GM21360 (cell line): ENCODE data around the gene CNNM2.

Experiments used
- ATAC-seq: cut with Tn5 transposase; IDR thresholded peaks from one replicate; pipeline ENCODE4 v1.9.1; 2021; ENCODE audit warnings: mild to moderate bottlenecking, moderate library complexity; ENCODE audit not compliant: unreplicated experiment

CNNM2 gene

GRCh38 chr10:103100620-103101019 is 182.5 kb downstream of the CNNM2 start:
- ATAC-seq = no peak

- no peak for ATAC-seq
Measured at GRCh38 chr10:103102195-103102594, 184.1 kb downstream of the CNNM2 start.

- ATAC-seq = no peak
Measured at GRCh38 chr10:103103989-103104388, 185.9 kb downstream of the CNNM2 start.

GRCh38 chr10:103104721-103105120 is 186.6 kb downstream of the CNNM2 start:
- ATAC-seq = no peak

- ATAC-seq = no peak
Measured at GRCh38 chr10:103105462-103105861, 187.4 kb downstream of the CNNM2 start.

- no peak for ATAC-seq
Measured at GRCh38 chr10:103106539-103106938, 188.4 kb downstream of the CNNM2 start.

- ATAC-seq = no peak
Measured at GRCh38 chr10:103109821-103110220, 191.7 kb downstream of the CNNM2 start.

- ATAC-seq = no peak
Measured at GRCh38 chr10:103110407-103110806, 192.3 kb downstream of the CNNM2 start.

- ATAC-seq = peak; percentile 48
Measured at GRCh38 chr10:103111031-103111917, 193.2 kb downstream of the CNNM2 start.

GRCh38 chr10:103111918-103112877 is 194.1 kb downstream of the CNNM2 start:
- peak; percentile 49 for ATAC-seq

- ATAC-seq = no peak
Measured at GRCh38 chr10:103114876-103115275, 196.8 kb downstream of the CNNM2 start.

GRCh38 chr10:103117247-103117646 is 199.2 kb downstream of the CNNM2 start:
- ATAC-seq = no peak

GRCh38 chr10:103120546-103120945 is 202.5 kb downstream of the CNNM2 start:
- no peak for ATAC-seq

- ATAC-seq = no peak
Measured at GRCh38 chr10:103120977-103121735, 203.1 kb downstream of the CNNM2 start.

- no peak for ATAC-seq
Measured at GRCh38 chr10:103123282-103124024, 205.4 kb downstream of the CNNM2 start.

- ATAC-seq = no peak
Measured at GRCh38 chr10:103124420-103125096, 206.5 kb downstream of the CNNM2 start.

GRCh38 chr10:103125323-103126267 is 207.5 kb downstream of the CNNM2 start:
- ATAC-seq = peak; percentile 79

- ATAC-seq = no peak
Measured at GRCh38 chr10:103127241-103127640, 209.1 kb downstream of the CNNM2 start.
